Measurements from ENCODE around the gene LRRC8D. TPM values are rescaled to one million over a fixed set of nuclear protein-coding genes. Genes with fewer than 3 reads are reported as not detected.

The LRRC8D gene
- total and polyA plus RNA-seq, 11 donors = 2.1 to 16.5 (median 8.0) TPM

DNA sequence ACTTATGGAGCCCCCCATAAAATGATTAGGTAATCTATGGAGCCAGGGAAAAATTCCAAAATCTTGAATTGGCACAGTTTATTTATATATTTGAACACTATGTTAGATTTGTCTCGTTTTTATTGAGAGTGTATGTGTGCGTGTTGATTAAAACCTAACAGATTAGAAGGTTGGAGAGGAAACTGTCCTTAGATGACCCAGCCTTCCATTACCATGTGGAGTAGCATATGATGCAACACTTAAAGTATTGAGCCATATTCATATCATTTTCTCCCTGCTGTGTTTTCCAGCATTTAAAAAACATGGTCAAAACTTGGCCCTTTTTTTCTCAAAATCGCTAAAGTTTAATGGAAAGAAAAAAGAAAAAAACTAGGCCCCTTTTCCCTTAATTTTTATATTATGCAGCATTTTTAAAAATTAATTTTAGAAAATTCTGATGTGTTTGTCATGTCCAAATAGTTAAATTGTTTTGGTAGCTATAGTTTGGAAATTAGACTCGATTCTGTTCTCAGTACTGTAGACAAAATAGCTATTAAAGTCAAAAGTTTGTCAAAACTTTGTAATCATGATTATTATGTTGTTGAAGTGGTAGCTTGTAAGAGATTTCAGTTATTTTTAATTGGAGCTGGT is 2.3 kb downstream of the LRRC8D start:
- WGBS, 4 donors = 41 to 46% (median 43%) methylated on average over 4 of the region's 4 CpGs

DNA sequence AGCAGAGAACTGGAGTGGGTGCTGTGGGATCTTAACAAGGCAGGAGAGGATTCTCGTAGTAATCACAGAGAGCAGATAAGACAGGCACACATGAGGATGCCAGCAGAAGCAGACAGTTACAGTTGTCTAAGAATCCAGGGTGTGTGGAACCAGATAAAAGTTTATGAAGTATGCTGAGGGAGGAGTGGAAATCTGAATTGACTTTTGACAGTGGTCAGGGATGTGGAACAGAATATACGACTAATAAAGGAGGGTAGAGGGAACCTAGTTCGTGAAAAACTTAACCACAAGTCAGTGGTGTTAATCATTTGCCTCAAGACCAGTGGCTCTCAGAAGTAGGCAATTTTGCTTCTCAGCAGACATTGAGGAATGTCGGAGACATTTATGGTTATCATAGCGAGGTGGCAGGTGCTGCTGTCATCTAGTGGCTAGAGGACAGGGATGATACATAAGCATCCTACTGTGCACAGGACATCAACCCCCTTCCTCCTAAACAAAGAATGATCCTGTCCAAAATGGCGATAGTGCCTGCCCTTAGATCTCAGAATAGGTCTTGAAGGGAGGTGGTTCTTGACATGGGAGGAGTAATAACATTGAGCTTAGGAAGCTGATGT is 3.0 kb downstream of the LRRC8D start:
- ATAC-seq (no peak), DNase-seq (no peak)

More for the DNA sequence above, 2.3 kb downstream of the LRRC8D start:
- intact Hi-C loops (cut with DNase I) = loop anchor here in 4 of 10 donors (5.0 kb wide), 4 partner anchors 49 to 169 kb away; no protein-coding TSS in a partner anchor
- Histone ChIP-seq H3K36me3 (no peaks in the 10 kb centered on the region), H3K4me3 (peak overlapping the region in 3 of 12 donors; percentile 20 to 99 (median 95)), H3K9me3 (no peaks in the 10 kb centered on the region), H3K27ac (peak overlapping the region in 6 of 12 donors; percentile 13 to 83 (median 39)), H3K4me1 (peaks cover 0 to 45% (median 17%) of the 10 kb centered on the region in 12 donors), H3K27me3 (no peaks in the 10 kb centered on the region)
- TF ChIP-seq, protein P1, sequence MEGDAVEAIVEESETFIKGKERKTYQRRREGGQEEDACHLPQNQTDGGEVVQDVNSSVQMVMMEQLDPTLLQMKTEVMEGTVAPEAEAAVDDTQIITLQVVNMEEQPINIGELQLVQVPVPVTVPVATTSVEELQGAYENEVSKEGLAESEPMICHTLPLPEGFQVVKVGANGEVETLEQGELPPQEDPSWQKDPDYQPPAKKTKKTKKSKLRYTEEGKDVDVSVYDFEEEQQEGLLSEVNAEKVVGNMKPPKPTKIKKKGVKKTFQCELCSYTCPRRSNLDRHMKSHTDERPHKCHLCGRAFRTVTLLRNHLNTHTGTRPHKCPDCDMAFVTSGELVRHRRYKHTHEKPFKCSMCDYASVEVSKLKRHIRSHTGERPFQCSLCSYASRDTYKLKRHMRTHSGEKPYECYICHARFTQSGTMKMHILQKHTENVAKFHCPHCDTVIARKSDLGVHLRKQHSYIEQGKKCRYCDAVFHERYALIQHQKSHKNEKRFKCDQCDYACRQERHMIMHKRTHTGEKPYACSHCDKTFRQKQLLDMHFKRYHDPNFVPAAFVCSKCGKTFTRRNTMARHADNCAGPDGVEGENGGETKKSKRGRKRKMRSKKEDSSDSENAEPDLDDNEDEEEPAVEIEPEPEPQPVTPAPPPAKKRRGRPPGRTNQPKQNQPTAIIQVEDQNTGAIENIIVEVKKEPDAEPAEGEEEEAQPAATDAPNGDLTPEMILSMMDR (IDR thresholded peaks at IDR 0.05) = no peak
- TF ChIP-seq POLR2A (IDR thresholded peaks at IDR 0.05) = no peak
- peak in 2 of 4 donors; percentile 34 to 36 for ATAC-seq
- no peak for DNase-seq

DNA sequence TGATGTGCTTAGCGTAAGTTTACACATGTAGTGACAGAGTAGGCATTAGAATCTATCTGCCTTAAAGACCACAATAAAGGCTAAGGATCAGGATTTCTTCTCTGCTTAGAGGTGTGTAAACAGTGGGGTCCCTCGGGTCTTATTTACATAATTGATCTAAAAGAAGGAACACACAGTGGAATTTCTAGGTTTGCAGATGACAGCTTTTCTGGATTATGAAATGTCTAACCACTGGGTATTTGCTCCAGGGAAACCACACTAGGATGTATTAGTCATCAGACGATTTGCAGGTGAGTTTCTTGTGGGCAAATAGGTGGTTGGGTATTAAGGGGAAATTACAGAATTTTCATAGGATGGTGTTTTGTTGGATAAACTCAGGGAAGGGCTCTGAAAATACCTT is 5.8 kb downstream of the LRRC8D start:
- 62 to 69% (median 63%) methylated on average over 3 of the region's 3 CpGs for WGBS, 4 donors
- no peaks in the 10 kb centered on the region for H3K36me3 ChIP-seq
- H3K4me1 ChIP-seq = peaks cover 0 to 43% (median 15%) of the 10 kb centered on the region in 12 donors
- H3K27me3 ChIP-seq = no peaks in the 10 kb centered on the region
- ATAC-seq (no peak), DNase-seq (no peak)
- intact Hi-C loops (cut with DNase I) = no loop called here
- no peak overlapping the region for H3K4me3 ChIP-seq
- TF ChIP-seq, protein P1 (IDR thresholded peaks at IDR 0.05) = no peak
- TF ChIP-seq POLR2A (IDR thresholded peaks at IDR 0.05) = no peak
- no peak overlapping the region for H3K27ac ChIP-seq
- H3K9me3 ChIP-seq = no peaks in the 10 kb centered on the region

More for the DNA sequence above, 3.0 kb downstream of the LRRC8D start:
- no peak for TF ChIP-seq POLR2A (IDR thresholded peaks at IDR 0.05)
- TF ChIP-seq, protein P1 (IDR thresholded peaks at IDR 0.05) = no peak
- Histone ChIP-seq H3K9me3 (no peaks in the 10 kb centered on the region), H3K4me3 (peak overlapping the region in 1 of 12 donors; percentile 20), H3K27me3 (no peaks in the 10 kb centered on the region), H3K27ac (peak overlapping the region in 6 of 12 donors; percentile 1 to 77 (median 27)), H3K4me1 (peaks cover 0 to 45% (median 17%) of the 10 kb centered on the region in 12 donors), H3K36me3 (no peaks in the 10 kb centered on the region)
- intact Hi-C loops (cut with DNase I) = loop anchor here in 4 of 10 donors (5.0 kb wide), 4 partner anchors 49 to 169 kb away; no protein-coding TSS in a partner anchor
- WGBS, 4 donors = 53 to 63% (median 60%) methylated on average over 6 of the region's 6 CpGs

DNA sequence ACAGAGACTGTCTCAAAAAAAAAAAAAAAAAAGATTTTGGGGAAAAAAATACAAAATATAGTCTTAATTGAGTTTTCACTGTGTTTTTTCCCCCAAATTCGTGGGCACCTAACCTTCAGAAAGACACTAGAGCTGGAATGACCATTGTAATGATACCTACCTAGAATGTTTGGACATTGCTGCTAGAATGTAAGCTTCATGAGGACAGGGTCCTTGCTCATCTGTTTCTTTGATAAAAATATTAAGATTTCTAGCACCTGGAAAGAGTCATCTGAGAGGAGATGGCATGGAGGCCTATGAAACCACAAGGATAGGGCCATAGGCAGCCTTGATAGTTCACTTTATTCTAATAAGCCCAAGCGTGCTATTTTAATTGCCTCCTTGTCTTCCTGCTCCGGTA is 6.5 kb downstream of the LRRC8D start:
- Histone ChIP-seq H3K4me3 (no peak overlapping the region), H3K4me1 (peaks cover 0 to 44% (median 13%) of the 10 kb centered on the region in 12 donors), H3K27me3 (no peaks in the 10 kb centered on the region), H3K27ac (no peak overlapping the region), H3K9me3 (no peaks in the 10 kb centered on the region), H3K36me3 (no peaks in the 10 kb centered on the region)
- intact Hi-C loops (cut with DNase I) = no loop called here
- DNase-seq = no peak
- 87 to 90% (median 89%) methylated on average over 3 of the region's 3 CpGs for WGBS, 4 donors
- no peak for ATAC-seq
- TF ChIP-seq, protein P1 (IDR thresholded peaks at IDR 0.05) = no peak
- no peak for TF ChIP-seq POLR2A (IDR thresholded peaks at IDR 0.05)

All from heart left ventricle (tissue), 16 donors.